Astrocyte of the hippocampus (primary cell): Measurements from ENCODE around the gene LILRA6.
"Not testable (repeated sequence)": the region's sequence is repeated elsewhere in the genome, so short reads cannot be mapped to it uniquely, and the experiment has no call there.

Experiments
- DNase-seq: peaks from one replicate; pipeline ENCODE4 v3.0.0; 2011; ENCODE audit warnings: low read depth, low spot score

LILRA6 gene

DNA sequence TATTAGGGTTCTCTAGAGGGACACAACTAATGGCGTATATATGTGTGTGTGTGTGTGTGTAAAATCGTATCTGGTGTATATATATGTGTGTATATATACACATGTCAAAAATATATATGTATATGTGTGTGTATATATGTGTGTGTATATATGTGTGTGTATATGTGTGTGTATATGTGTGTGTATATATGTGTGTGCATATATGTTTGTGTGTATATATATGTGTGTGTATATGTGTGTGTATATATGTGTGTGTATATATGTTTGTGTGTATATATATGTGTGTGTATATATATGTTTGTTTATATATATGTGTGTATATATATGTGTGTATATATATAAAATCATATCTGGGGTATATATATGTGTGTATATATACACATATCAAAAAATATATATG, 19.9 kb upstream of the LILRA6 start:
- DNase-seq = no peak

DNA sequence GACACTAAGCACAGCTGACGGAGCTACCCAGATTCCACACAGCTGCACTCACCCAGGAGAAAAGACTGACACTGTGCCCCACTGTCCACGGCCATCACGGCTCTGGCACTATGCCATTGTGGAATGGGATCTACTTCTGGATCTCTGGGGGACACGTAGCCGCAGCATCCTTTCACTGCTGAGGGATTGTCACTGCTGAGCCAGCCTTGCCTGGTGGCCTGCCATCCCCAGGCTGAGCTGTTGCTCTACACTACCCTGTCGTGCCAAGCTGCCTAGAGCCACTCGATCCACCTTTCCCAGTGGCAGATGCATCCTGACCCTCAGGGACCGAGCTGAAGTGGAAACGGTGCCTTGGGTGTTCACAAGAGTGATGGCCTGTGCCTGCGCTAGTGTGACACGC, 19.5 kb upstream of the LILRA6 start:
- DNase-seq = no peak

DNA sequence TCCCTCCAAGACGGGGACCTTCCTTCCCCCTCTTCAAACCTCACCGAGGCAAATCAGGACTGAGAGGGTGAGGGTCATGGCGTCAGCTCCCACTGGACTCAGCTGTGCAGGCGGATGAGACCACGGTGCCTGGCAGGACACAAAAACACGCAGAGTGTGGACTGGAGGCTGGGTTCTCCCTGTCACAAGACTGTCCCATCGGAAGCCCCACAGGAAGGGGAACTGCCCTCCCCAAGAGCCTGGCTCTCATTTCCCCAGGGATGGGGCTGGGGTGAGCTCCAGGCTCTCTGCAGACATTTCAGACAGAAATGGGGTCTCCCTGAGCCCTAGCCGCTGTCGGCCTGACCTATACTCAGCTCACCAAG, 14.5 kb upstream of the LILRA6 start, which contains the start of gene LILRB5:
LILRB5 (minus strand) TSS at position 158 of the 365 bp plus-strand sequence; CDS start at position 78, 80 bp downstream.
- no peak for DNase-seq

DNA sequence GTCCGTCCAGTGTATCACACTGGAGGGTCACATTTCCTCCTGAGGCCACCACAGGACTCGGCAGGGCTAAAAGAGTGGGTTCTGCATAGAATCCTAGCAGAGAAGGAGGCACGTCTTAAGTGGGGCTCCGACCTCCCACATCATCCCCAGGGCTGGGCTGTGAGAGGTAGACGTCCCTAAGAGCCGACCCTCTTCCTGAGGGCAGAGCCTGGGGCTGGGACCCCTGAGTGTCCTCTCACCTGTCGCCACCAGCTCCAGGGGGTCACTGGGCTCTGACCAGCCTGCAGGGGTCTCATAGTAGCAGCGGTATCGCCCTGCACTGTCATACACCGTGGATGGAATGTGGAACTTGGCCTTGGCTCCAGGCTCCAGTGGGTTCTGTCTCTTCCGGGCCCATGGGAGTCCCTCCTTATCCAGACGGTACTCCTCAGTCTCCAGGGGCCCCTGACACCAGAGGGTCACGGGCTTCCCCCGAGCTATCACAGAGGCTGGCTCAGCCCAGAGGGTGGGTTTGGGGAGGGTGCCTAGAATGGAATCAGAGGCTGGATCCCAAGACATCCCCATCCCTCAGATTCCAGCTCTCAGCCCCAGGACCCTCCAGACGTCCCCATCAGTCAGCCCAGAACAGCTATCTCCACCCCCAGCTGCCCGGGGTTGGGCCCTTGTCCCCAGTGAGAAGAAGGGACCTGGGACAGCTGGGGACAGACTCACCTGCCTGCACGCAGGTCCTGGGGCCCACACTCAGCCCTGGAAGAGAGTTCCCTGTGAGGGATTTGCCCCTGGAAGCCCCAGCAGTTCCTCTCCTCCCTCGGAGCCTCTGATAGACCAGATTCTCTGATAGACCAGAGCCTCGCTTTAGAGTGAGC, 13.9 kb upstream of the LILRA6 start:
- DNase-seq = no peak

DNA sequence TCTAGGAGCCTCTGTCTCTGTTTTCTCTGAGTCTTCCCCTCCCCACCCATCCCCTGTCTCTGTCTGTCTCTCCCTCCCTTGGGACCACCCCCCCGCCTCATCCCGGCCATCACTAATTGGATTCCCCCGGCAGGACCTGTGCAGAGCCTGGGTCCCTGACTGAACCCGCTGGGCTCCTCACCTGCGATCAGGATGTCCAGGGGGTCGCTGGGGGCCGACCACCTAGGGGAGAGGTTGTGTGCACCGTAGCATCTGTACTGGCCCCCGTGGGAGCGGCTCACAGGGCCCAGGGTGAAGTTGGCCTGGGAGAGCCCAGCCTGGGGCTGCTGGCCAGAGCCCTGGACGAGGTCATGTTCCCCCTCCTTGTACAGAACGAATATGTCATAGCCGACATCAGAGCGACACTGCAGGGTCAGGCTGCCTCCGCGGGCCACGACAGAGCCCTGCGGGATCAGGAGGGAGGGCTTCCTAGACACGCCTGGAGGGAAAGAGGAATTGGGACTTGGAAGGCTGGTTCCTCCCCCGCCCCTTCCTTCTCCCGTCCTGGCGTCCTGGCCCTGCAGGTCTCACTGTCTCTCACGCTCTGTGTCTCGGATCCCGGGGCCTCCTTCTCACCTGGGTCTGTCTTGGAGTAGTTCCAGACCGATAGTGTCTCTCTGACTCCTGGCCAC, 12.7 kb upstream of the LILRA6 start:
- no peak for DNase-seq

DNA sequence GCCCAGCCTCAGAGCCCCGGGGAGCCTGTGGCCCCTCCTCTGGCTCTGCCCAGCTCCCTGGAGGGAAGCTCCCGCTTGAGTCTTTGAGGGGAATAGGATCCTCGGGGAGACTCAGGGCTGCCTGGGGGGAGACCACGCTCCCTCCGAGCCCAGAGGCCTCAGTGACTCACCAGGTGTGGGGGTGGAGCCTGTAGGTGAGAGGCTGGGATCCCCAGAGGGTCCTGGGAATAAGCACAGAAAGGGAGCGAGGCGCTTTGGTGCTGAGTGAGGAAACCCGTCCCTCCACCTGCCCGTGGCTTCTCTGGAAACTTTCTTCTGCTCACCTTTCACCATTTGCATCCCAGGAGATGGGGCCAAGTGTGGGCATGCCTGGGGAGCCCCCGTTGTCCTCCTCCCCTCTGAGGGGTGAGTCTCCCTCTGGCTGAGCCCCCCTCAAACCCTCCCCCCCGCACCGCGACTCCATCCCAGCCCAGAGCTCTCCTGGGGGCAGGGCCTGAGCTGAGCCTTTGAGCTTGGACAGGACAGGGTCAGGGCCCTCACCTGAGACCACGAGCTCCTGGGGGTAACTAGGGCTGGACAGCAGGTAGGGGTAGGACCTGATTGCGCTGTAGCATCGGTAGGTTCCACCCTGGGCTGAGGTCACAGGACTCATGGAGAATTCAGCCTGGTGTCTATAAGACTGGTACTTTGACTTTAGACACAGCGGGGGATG, 11.8 kb upstream of the LILRA6 start:
- DNase-seq = no peak

DNA sequence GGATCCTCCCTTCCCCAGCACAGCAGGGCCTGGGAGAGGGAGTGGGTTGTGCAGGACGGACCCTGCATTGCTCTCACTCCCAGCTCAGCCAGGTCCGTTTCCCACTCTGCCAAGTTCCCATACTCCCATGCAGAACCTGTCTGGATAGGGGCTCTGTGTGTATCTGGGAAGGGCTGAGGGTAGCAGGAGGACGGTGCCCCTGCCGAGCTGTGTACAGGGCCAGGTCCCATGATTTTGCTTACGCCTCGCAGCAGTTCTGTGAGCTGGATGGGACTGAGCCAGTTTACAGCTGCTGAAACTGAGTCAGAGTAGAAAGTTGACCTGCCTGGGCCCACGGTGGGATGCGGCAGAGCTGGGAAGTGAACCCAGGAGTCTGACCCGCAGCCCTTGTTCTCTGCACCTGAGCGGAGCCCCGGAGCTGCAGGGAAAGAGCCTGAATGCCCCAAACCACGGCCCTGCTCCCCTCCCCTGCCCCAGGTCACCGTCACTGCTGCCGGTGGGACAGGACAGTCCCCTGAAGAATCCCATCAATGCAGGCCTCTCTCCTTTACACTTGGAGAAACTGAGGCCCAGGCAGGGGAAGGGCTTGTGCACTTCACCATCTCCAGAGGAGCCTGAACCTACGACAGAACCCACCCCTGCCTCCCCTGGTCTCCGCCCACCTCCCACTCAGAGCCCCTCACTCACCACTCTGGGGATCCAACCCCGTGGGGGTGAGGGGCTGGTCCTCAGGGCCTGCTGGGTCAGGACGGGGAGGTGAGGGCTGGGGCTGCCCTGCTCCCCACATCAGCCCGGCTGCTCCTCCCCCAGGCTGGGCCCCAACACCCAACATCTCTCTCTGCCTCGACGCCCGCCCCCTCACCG, 11.0 kb upstream of the LILRA6 start:
- no peak for DNase-seq

DNA sequence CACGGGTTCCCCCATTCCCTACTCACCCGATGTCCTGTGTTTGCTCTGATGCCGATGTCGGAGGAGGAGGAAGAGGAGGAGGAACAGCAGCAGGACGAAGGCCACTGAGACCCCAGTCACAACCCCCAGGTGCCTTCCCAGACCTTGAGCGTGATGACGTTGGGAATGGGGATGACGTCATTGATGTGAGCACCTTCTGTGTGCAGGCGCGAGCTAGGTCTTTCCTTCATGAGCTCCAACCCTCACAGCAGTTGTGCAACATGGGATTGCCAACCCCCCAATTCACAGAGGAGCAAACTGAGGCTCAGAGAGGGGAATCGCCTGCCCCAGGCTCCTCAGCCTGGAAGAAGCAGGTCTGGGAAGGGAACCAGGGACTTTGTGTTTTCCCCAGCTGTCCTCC, 10.3 kb upstream of the LILRA6 start:
- DNase-seq = no peak

DNA sequence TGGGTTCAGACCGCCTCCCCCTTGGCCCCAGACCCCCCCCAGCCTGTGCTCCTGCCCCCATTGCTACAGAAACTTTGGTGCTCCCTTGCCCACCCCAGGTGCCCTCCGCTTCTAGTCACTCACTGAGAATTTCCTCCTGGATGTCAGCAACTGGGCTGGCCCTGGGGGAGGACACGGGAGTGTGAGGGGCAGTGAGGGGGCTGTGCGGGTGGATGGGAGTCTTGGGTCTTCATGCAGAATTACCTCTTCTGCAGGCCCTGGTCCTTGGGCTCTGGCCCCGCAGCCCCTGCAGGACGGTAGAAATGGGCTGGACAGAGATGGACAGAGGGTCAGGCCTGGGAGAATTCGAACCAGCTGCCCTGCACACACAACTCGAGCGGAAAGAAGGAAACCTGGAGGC, 9.7 kb upstream of the LILRA6 start:
- no peak for DNase-seq

DNA sequence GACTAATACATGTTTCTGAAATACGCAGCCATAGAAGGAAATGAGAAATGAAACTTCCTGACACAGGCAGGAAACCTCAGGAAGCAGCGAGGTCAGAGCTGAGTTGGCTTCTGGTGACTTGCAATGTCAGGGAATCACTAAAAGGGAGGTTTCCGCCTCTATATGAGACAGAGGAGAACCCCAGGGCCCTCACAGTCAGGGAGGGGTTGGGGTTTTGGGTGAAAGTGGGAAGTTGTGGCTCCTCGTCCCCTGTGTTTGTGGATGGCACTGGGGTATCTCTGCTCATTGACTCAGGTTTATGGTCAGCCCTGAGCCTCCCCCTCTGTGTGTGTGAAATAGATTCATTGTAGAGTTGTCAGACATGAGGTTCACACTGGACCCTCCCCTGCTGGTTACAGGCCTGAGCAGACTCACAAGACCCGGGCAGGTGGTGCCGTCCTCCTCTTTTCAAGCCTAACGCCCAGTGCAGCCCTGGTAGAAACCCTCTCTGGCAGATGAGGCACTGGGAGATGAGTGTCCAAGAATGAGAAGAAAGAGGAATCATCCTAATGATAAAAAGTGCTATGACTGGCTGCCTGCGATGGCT, 5.5 kb upstream of the LILRA6 start:
- no peak for DNase-seq

DNA sequence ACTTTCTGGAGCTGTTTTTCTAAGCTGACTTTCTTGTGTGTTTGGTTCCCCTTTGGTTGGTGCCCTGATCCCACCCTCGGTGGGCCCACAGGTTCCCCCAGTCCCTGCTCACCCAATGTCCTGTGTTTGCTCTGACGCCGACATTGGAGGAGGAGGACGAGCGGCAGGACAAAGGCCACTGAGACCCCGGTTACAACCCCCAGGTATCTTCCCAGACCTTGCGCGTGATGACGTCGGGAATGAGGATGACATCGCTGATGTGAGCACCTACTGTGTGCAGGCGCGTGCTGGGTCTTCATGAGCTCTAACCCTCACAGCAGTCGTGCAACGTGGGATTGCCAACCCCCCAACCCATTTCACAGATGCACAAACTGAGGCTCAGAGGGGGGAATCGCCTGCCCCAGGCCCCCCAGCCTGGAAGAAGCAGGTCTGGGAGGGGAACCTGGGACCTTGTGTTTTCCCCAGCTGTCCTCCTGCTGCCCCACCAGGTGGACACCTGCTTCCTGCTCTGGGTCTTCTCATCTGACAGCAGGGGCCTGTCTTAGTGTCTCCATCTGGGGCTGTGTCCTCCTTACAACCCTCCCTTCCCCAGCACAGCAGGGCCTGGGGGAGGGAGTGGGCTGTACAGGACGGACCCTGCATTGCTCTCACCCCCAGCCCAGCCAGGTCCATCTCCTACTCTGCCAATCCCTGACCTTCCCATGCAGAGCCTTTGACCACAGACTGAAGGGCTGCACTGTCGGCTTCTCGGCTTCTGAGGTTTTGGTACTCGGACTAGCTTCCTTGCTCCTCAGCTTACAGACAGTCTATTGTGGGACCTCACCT, 4.7 kb upstream of the LILRA6 start:
- no peak for DNase-seq

DNA sequence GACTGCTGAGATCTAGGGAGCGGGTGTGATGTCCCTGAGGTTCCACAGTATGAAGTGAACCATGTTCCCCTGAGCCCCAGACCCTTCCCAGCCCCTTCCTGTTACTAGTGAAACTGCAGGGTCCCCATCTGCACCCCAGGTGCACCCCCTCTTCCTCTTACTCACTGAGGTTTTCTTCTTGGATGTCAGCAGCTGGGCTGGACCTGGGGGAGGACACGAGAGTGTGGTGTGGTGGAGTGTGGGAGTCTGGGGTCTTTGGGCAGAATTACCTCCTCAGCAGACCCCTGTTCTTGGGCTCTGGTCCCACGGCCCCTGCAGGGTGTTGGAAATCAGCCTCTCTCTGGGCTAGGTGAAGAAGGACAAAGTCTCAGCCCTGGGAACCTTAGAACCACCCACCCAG, 3.3 kb upstream of the LILRA6 start:
- DNase-seq = no peak

DNA sequence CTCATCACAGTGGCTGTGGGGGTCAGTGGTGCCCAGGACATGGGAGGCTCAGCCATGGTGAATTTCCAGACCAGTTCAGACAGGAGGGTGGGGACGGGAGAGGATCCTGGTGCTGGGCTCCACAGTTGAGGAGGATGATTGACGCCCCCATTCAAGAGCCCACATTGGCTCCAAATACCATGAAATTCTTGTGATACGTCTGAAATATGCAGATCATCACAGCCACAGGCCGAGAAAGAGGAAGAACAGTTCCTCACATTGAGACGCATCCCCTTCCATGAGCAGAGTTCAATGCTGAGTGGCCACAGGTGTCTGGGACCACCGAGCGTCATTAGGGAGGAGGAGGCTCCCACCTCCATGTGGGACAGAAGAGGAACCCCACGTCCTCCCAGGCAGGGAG, 1.2 kb upstream of the LILRA6 start:
- DNase-seq = not testable (repeated sequence)

DNA sequence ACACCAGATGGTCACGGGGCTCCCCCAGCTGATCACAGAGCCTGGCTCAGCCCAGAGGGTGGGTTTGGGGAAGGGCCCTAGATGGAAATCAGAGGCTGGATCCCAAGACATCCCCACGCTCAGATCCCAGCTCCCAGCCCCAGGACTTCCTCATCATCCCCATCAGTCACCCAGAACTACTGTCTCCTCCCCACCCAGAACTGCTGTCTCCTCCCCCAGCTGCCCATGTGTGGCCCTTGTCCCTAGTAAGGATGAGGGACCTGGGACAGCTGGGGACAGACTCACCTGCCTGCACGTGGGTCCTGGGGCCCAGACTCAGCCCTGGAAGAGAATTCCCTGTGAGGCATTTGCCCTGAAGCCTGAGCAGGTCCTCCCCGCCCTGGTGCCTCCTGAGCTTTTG, 356 bp downstream of the LILRA6 start:
- DNase-seq = not testable (repeated sequence)

DNA sequence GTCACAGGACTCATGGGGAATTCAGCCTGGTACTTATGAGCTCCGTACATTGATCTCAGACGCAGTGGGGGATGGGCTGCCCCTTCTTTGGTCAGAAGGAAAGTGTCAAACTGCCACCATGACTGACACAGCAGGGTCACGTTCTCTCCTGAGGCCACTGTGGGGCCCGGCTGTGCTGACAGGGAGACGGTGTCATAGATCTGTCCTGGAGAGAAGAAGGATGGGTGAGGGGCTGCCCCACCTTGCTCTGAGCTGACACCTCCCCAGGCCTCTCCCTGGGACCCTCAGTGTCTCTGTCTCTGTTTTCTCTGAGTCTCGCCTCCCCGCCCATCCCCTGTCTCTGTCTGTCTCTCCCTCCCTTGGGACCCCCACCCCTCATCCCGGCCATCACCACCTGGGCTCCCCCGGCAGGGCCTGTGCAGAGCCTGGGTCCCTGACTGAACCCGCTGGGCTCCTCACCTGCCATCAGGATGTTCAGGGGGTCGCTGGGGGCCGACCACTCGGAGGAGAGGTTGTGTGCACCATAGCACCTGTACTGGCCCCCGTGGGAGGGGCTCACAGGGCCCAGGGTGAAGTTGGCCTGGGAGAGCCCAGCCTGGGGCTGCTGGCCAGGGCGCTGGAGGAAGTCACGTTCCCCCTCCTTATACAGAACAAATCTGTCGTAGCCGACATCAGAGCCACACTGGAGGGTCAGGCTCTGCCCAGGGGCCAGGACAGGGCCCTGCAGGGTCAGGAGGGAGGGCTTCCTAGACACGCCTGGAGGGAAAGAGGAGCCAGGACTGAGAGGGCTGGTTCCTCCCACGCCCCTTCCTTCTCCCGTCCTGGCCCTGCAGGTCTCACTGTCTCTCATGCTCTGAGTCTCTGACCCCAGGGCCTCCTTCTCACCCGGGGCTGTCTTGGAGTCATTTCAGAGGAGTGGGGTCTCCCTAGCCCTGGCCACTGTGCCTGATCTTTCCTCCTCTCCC, 1.9 kb downstream of the LILRA6 start:
- DNase-seq = not testable (repeated sequence)

DNA sequence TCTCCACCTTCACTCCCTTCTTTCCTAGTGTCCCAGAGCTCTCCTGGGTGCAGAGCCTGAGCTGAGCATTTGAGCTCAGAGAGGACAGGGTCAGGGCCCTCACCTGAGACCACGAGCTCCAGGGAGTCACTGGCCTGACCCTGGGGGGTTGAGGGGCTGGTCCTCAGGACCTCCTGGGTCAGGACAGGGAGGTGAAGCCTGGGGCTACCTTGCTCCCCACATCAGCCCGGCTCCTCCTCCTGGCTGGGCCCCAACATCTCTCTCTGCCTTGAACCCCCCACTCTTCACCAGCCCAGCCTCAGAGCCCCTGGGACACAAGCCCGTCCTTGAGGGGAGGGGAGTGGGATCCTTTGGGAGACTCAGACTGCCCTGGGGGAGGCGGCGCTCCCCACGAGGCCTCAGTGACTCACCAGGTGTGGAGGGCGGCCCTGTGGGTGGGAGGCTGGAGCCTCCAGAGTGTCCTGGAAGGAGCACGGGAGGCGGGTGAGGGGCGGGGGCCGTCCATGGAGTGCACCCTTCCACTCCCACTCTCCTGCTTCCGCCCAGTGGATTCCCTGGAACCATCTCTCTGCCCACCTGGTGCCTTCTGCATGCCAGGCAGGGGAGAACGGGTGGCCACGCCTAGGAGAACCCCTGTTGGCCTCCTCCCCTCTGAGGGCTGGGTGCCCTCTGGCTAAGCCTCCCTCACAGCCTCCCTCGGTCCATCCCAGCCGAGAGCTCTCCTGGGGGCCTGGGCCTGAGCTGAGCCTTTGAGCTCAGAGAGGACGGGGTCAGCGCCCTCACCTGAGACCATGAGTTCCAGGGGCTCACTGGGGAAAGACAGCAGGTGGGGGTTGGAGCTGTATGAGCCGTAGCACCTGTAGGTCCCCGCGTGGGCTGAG, 2.9 kb downstream of the LILRA6 start:
- not testable (repeated sequence) for DNase-seq

DNA sequence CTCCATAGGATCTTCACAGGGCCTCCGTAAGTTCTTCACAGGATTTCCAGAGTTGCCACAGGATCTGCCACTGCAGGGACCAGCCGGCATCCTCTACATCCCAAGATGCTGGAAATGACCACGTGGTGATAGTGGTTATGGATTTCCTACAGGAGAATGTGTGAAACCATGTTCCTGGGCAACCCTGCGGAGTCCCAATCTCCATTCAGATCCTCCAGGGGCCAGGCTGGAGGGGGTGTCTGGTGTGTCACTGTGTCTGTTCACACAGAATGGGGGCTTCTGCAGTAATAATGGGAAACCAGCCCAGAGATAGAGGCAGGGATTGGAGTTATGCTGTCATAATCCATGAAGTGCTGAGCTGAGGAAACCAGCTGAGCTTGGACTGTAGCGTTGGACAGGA, 8.6 kb downstream of the LILRA6 start:
- DNase-seq = no peak
